Endothelial cell (in vitro differentiated cells): ENCODE data around the gene TEX261. TPM values are rescaled to one million over a fixed set of nuclear protein-coding genes. Genes with fewer than 3 reads are reported as not detected.
"Not testable (repeated sequence)": the region's sequence is repeated elsewhere in the genome, so short reads cannot be mapped to it uniquely, and the experiment has no call there.

Experiments
- DNase-seq: peaks from one replicate; pipeline ENCODE4 v3.0.0; 2021; ENCODE audit warnings: low spot score
- H3K27ac Mint-ChIP-seq: one replicate; pipeline ENCODE4 v1.8.0; 2021; ENCODE audit warnings: mixed read lengths, inconsistent platforms; ENCODE audit not compliant: unreplicated experiment
- H3K27me3 Mint-ChIP-seq: one replicate; pipeline ENCODE4 v1.8.0; 2021; ENCODE audit warnings: mild to moderate bottlenecking, moderate library complexity, mixed read lengths, inconsistent platforms; ENCODE audit not compliant: unreplicated experiment
- H3K36me3 Mint-ChIP-seq: one replicate; pipeline ENCODE4 v1.8.0; 2021; ENCODE audit warnings: mild to moderate bottlenecking, low read depth, mixed read lengths, inconsistent platforms; ENCODE audit not compliant: unreplicated experiment
- H3K4me1 Mint-ChIP-seq: one replicate; pipeline ENCODE4 v1.8.0; 2021; ENCODE audit warnings: mild to moderate bottlenecking, mixed read lengths, inconsistent platforms; ENCODE audit not compliant: unreplicated experiment
- H3K4me3 Mint-ChIP-seq: one replicate; pipeline ENCODE4 v1.8.0; 2021; ENCODE audit warnings: mild to moderate bottlenecking, mixed read lengths, inconsistent platforms; ENCODE audit not compliant: unreplicated experiment
- H3K9me3 Mint-ChIP-seq: one replicate; pipeline ENCODE4 v1.8.0; 2021; ENCODE audit warnings: mixed read lengths, inconsistent platforms; ENCODE audit not compliant: unreplicated experiment
- CTCF ChIP-seq: fragments of 200-600 bp; sonication (generic); IDR thresholded peaks from one replicate; pipeline ENCODE4 v1.5.0; 2021; ENCODE audit warnings: antibody characterized with exemption; ENCODE audit not compliant: unreplicated experiment
- total RNA-seq: library from RNA; stranded (reverse); fragmentation: NEBNext Ultra II Directional; extraction: Animal tissue kit (Norgen Biotek cat#: 25700); gene quantifications from one replicate; pipeline ENCODE4 v1.2.1, GENCODE V29; 2021; ENCODE audit not compliant: unreplicated experiment

Gene TEX261
- total RNA-seq, 1 donor from 2014 or later, result 37.1 TPM

DNA sequence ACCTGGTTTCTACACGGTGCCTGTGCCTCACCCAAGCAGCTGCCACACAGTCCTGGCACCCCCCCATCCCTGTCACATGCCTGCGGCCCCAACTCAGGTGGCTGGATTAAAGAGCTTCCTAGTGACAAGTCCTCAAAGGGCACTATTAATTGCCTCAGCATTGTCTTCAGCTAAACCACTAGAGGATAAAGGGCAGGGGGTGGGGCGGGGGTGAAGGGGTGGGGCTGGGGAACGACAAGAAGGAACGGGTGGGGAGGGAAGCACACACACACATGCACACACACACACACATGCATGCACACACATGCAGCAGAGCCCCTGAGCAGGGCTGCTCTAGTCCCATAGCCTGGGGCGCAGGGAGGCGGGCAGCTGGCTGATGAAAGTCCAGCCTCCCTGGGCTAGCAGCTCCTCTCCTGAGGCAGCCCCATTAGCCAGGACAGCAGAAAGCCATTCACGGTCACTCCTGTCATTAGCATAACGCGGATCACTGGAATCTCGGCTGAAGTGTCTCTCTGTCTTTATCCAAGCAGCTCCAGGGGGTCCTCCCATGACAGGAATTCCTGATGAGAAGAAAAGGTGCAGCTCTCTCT, 7.4 kb upstream of the TEX261 start:
- no peaks in the 10 kb centered on the region for H3K9me3 Mint-ChIP-seq
- H3K27ac Mint-ChIP-seq, result no peak overlapping the region
- TF ChIP-seq CTCF, result no peak
- no peak for DNase-seq
- peaks cover 13% of the 10 kb centered on the region for H3K27me3 Mint-ChIP-seq
- H3K4me3 Mint-ChIP-seq, result no peak overlapping the region
- H3K36me3 Mint-ChIP-seq, result peaks cover 7% of the 10 kb centered on the region
- H3K4me1 Mint-ChIP-seq, result peaks cover 13% of the 10 kb centered on the region

GRCh38 chr2:71001592-71001927, 6.9 kb upstream of the TEX261 start:
- Mint-ChIP-seq H3K4me1 (peaks cover 13% of the 10 kb centered on the region), H3K4me3 (no peak overlapping the region), H3K27ac (no peak overlapping the region), H3K27me3 (peaks cover 11% of the 10 kb centered on the region), H3K9me3 (no peaks in the 10 kb centered on the region), H3K36me3 (peaks cover 7% of the 10 kb centered on the region)
- TF ChIP-seq CTCF, result no peak
- DNase-seq, result no peak

- no peak overlapping the region for H3K4me3 Mint-ChIP-seq
- peaks cover 11% of the 10 kb centered on the region for H3K27me3 Mint-ChIP-seq
- peaks cover 7% of the 10 kb centered on the region for H3K36me3 Mint-ChIP-seq
- DNase-seq, result peak; percentile 73
- TF ChIP-seq CTCF, result peak; percentile 93
- no peak overlapping the region for H3K27ac Mint-ChIP-seq
- H3K4me1 Mint-ChIP-seq, result peaks cover 13% of the 10 kb centered on the region
- no peaks in the 10 kb centered on the region for H3K9me3 Mint-ChIP-seq
These were observed 6.3 kb upstream of the TEX261 start for GRCh38 chr2:71000780-71001591.

DNA sequence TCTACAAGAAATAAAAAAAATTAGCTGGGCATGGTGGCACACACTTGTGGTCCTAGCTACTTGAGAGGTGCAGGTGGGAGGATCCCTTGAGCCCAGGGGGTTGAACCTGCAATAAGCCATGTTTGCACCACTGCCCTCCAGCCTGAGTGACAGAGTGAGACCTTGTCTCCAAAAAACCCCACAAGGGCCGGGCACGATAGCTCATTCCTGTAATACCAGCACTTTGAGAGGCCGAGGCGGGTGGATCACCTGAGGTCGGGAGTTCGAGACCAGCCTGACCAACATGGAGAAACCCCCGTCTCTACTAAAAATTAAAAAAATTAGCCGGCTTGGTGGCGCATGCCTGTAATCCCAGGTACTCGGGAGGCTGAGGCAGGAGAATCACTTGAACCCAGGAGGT, 5.3 kb upstream of the TEX261 start:
- peaks cover 10% of the 10 kb centered on the region for H3K4me1 Mint-ChIP-seq
- H3K9me3 Mint-ChIP-seq, H3K4me3 Mint-ChIP-seq, H3K27me3 Mint-ChIP-seq, H3K27ac Mint-ChIP-seq, H3K36me3 Mint-ChIP-seq, DNase-seq: not testable (repeated sequence)

- Mint-ChIP-seq H3K27ac (no peak overlapping the region), H3K9me3 (no peaks in the 10 kb centered on the region), H3K4me3 (no peak overlapping the region), H3K4me1 (peaks cover 10% of the 10 kb centered on the region), H3K36me3 (no peaks in the 10 kb centered on the region), H3K27me3 (peaks cover 9% of the 10 kb centered on the region)
- no peak for TF ChIP-seq CTCF
- no peak for DNase-seq
These were observed 4.7 kb upstream of the TEX261 start for GRCh38 chr2:70999362-70999761.

DNA sequence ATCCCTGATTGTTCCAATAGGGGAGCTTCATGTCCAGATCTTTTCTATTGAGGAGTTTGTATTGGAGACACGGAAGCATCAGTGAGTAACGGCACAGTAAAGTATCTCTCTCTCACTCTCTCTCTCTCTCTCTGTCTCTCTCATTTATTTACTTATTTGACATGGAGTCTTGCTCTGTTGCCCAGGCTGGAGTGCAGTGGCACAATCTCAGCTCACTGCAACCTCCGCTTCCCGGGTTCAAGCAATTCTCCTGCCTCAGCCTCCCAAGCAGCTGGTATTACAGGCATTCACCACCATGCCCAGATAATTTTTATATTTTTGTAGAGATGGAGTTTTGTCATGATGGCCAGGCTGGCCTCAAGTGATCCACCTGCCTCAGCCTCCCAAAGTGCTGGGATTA, 4.2 kb upstream of the TEX261 start:
- H3K4me1 Mint-ChIP-seq, result peaks cover 14% of the 10 kb centered on the region
- H3K27me3 Mint-ChIP-seq, H3K27ac Mint-ChIP-seq, H3K4me3 Mint-ChIP-seq, DNase-seq, H3K9me3 Mint-ChIP-seq, H3K36me3 Mint-ChIP-seq: not testable (repeated sequence)
